Activated naive CD8-positive, alpha-beta T cell treated with anti-CD3 and anti-CD28 coated beads, Interleukin-2, amount 10 ng/mL, durations not matched to agents 7 days and 5 days (primary cell): ENCODE data around the gene TRIO. TPM values are rescaled to one million over a fixed set of nuclear protein-coding genes. Genes with fewer than 3 reads are reported as not detected.
A peak's percentile ranks its signal among the peaks of the same experiment; 100 is the strongest.
"Not testable (repeated sequence)": the region's sequence is repeated elsewhere in the genome, so short reads cannot be mapped to it uniquely, and the experiment has no call there.

ENCODE experiments used
- ATAC-seq: fragments of 150-1000 bp; cut with Tn5 transposase; one replicate; pipeline ENCODE4 v1.10.0; 2021; ENCODE audit warnings: low read depth, moderate library complexity
- POLR2A ChIA-PET: fragments of 350-600 bp; sonication (Branson Sonifier 250); formaldehyde crosslinking; loops from one replicate; lab custom pipeline; 2021; ENCODE audit warnings: antibody characterized with exemption; lab: Charles Lee
- DNase-seq: peaks from one replicate; pipeline ENCODE4 v3.0.0; 2021
- H3K27ac Mint-ChIP-seq: one replicate; pipeline ENCODE4 v1.8.0; 2022; ENCODE audit warnings: mild to moderate bottlenecking, mixed read lengths
- H3K27me3 Mint-ChIP-seq: one replicate; pipeline ENCODE4 v1.8.0; 2022; ENCODE audit warnings: mild to moderate bottlenecking, moderate library complexity, mixed read lengths
- H3K36me3 Mint-ChIP-seq: one replicate; pipeline ENCODE4 v1.8.0; 2021; ENCODE audit warnings: mild to moderate bottlenecking, mixed read lengths
- H3K4me1 Mint-ChIP-seq: one replicate; pipeline ENCODE4 v1.8.0; 2021; ENCODE audit warnings: mixed read lengths
- H3K4me3 Mint-ChIP-seq: one replicate; pipeline ENCODE4 v1.8.0; 2022; ENCODE audit warnings: mild to moderate bottlenecking, moderate library complexity, mixed read lengths
- H3K9me3 Mint-ChIP-seq: one replicate; pipeline ENCODE4 v1.8.0; 2021; ENCODE audit warnings: mixed read lengths
- total RNA-seq, 2 experiments: library from RNA; stranded (reverse); gene quantifications; one replicate each; pipeline ENCODE4 v1.2.3, GENCODE V29; 2021

TRIO gene
- total RNA-seq, 2 experiments from 2014 or later, result 7.7 to 7.9 TPM

DNA sequence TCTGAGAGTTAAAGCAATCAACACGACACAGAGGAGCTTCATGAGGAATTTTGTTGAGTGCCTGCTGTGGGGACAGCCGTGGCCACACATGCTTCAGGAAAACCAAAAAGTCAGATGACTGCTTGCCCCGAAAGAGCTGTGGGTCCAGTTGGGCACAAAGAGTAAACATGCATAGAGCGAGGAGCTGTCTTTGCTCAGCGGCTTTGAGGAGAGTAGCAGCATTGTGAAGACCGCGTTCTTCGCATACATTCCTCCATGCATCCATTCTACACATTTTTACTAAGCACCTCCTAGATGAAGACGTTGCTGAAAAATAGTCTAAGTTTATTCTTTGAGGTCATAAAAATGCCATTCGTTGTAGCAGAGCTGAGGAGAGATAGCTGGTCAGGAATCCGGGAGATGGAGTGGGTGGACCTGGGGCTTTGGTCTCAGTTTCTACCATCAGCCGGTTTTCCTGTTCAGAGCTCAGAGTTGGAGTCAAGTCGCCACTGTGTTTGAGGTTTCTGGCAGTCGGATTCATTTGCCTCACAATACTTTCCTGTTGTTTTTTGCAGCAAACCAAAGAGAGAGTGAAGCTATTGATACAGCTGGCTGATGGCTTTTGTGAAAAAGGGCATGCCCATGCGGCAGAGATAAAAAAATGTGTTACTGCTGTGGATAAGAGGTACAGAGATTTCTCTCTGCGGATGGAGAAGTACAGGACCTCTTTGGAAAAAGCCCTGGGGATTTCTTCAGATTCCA, 243.9 kb downstream of the TRIO start:
- H3K9me3 Mint-ChIP-seq, result no peaks in the 10 kb centered on the region
- no peak for ATAC-seq
- POLR2A ChIA-PET, result interaction anchor here (0.7 to 1.3 kb wide), 2 partner anchors 195 to 204 kb away, joined by 3 read pairs; no protein-coding TSS in a partner anchor
- H3K27ac Mint-ChIP-seq, result no peak overlapping the region
- no peak for DNase-seq
- no peak overlapping the region for H3K4me3 Mint-ChIP-seq
- no peaks in the 10 kb centered on the region for H3K27me3 Mint-ChIP-seq
- peaks cover 7% of the 10 kb centered on the region for H3K36me3 Mint-ChIP-seq
- H3K4me1 Mint-ChIP-seq, result peaks cover 16% of the 10 kb centered on the region

DNA sequence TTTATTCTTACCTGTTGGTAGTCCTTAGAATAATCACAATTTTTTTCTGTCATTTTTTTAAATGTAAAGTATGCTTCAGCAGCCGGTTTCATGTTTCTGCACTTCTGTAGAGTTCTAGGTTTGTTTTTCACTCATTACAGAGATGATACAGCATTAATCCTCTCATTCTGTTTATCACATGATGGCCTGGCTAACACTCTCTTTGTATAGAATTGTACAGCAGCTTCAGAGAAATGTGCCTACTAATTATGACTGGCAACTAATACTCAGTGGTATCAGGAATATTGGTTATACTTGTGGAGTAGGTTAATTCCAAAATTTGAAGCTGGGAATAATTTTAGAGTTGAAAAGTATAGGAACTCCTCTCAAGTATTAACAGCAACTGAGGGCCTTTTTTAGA, 245.6 kb downstream of the TRIO start:
- H3K4me1 Mint-ChIP-seq, result peaks cover 19% of the 10 kb centered on the region
- H3K27ac Mint-ChIP-seq, result no peak overlapping the region
- no peak overlapping the region for H3K4me3 Mint-ChIP-seq
- no peaks in the 10 kb centered on the region for H3K27me3 Mint-ChIP-seq
- DNase-seq, result no peak
- ATAC-seq, result no peak
- no peaks in the 10 kb centered on the region for H3K9me3 Mint-ChIP-seq
- POLR2A ChIA-PET, result no interaction called here
- H3K36me3 Mint-ChIP-seq, result peaks cover 10% of the 10 kb centered on the region

DNA sequence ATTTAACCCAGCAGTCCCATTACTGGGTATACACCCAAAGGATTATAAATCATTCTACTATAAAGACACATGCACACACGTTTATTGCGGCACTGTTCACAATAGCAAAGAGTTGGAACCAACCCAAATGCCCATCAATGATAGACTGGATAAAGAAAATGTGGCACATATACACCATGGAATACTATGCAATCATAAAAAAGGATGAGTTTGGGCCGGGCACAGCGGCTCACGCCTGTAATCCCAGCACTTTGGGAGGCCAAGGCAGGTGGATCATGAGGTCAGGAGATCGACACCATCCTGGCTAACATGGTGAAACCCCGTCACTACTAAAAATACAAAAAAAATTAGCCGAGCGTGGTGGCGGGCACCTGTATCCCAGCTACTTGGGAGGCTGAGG, 249.4 kb downstream of the TRIO start:
- H3K9me3 Mint-ChIP-seq, DNase-seq, H3K27me3 Mint-ChIP-seq, H3K27ac Mint-ChIP-seq, H3K4me3 Mint-ChIP-seq, ATAC-seq, POLR2A ChIA-PET, H3K4me1 Mint-ChIP-seq: not testable (repeated sequence)
- peaks cover 10% of the 10 kb centered on the region for H3K36me3 Mint-ChIP-seq

GRCh38 chr5:14394365-14394764, 251.2 kb downstream of the TRIO start:
- DNase-seq (no peak), ATAC-seq (no peak)
- peaks cover 10% of the 10 kb centered on the region for H3K36me3 Mint-ChIP-seq
- peaks cover 16% of the 10 kb centered on the region for H3K4me1 Mint-ChIP-seq
- H3K9me3 Mint-ChIP-seq, result no peaks in the 10 kb centered on the region
- no peak overlapping the region for H3K27ac Mint-ChIP-seq
- H3K27me3 Mint-ChIP-seq, result no peaks in the 10 kb centered on the region
- POLR2A ChIA-PET, result no interaction called here
- no peak overlapping the region for H3K4me3 Mint-ChIP-seq

DNA sequence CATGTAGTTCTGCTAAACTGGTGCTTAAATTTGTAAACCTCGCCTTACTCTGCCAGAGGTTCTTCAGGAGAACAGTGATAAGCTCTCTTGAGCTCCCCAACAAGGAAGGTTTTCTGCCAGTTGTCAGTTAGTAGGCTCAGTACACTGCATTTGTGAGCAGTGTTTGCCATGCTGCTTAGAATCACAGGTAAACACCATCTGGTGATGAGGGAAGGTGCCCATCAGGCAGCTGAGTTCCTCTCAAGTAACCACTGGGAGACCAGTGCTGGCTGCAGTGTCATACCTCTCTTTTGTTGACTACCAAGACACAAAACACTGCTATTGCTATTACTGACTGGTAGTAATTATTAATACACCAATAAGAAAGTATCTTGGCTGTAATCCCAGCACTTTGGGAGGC, 252.3 kb downstream of the TRIO start:
- Mint-ChIP-seq H3K27ac (no peak overlapping the region), H3K27me3 (no peaks in the 10 kb centered on the region), H3K4me1 (peaks cover 25% of the 10 kb centered on the region), H3K9me3 (no peaks in the 10 kb centered on the region), H3K36me3 (peaks cover 10% of the 10 kb centered on the region), H3K4me3 (no peak overlapping the region)
- no peak for DNase-seq
- POLR2A ChIA-PET, result interaction anchor here (1.1 kb wide), 1 partner anchor 28 kb away, joined by 3 read pairs; no protein-coding TSS in a partner anchor
- no peak for ATAC-seq

DNA sequence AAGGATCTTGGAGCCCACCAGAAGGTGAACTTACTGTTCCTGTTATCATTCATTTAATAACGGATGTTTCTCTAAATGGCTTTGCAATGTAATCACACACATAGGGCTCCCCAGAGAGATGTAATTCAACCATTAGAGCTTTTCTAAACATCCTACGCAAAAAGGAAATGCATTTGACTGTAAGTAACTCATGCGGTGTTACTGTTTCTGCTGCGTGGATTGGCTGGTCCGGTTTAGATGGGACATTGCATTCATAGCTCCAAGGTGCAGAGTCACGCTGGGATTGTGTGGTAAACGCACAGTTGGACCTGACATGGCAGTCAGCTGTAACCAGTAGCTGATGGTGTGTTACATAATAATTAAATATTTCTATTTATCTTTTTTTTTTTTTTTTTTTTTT, 252.9 kb downstream of the TRIO start:
- ATAC-seq (no peak), DNase-seq (no peak)
- Mint-ChIP-seq H3K27ac (no peak overlapping the region), H3K36me3 (peaks cover 9% of the 10 kb centered on the region), H3K27me3 (no peaks in the 10 kb centered on the region), H3K4me3 (no peak overlapping the region), H3K9me3 (no peaks in the 10 kb centered on the region), H3K4me1 (peaks cover 31% of the 10 kb centered on the region)
- POLR2A ChIA-PET, result interaction anchor here (0.7 to 1.1 kb wide), 2 partner anchors 29 to 114 kb away, joined by 3 to 5 read pairs; no protein-coding TSS in a partner anchor

DNA sequence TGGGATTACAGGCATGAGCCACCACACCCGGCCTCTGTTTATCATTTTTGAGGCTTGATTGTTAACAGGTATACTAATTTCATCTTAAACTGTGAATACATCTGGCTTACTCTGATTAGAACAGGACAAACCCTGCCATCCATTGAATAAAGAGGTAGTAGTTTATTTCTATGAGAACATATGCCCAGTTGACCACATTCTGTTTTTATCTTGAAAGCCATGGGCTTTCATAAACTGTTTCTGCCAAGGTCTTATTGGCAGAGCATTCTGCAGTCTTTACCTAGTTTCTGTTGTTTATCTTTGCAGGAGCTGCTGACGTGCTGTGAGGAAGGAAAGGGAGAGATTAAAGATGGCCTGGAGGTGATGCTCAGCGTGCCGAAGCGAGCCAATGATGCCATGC, 253.6 kb downstream of the TRIO start:
- Mint-ChIP-seq H3K9me3 (no peaks in the 10 kb centered on the region), H3K4me3 (no peak overlapping the region), H3K36me3 (peaks cover 7% of the 10 kb centered on the region), H3K27ac (no peak overlapping the region), H3K4me1 (peaks cover 38% of the 10 kb centered on the region), H3K27me3 (no peaks in the 10 kb centered on the region)
- DNase-seq (no peak), ATAC-seq (no peak)
- POLR2A ChIA-PET, result interaction anchor here (1.1 to 1.8 kb wide), 2 partner anchors 29 to 31 kb away, joined by 3 to 6 read pairs; no protein-coding TSS in a partner anchor

DNA sequence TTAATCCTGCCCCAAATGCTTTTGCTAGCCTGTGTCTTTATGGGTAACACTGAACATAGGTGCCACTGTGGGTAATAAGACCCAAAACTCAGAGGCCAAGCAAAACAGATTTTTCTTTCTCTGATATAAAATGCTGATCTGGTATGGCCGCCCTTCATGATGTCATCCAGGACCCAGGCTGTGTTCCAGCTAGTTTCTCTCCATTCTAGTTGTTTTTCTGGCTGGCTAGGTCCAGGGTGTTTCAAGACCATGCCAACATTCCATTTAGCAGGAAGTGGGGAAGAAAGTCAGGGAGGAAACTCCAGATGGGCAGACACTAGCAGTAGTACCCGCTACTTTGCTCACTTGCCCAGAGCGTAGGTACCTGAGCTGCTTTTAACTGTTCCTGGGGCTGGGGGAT, 254.6 kb downstream of the TRIO start:
- peaks cover 7% of the 10 kb centered on the region for H3K36me3 Mint-ChIP-seq
- DNase-seq, result no peak
- H3K9me3 Mint-ChIP-seq, result peaks cover 7% of the 10 kb centered on the region
- H3K27ac Mint-ChIP-seq, result peak overlapping the region; percentile 47
- H3K27me3 Mint-ChIP-seq, result no peaks in the 10 kb centered on the region
- H3K4me3 Mint-ChIP-seq, result no peak overlapping the region
- H3K4me1 Mint-ChIP-seq, result peaks cover 45% of the 10 kb centered on the region
- POLR2A ChIA-PET, result interaction anchor here (1.0 to 1.8 kb wide), 3 partner anchors 16 to 251 kb away, joined by 3 to 6 read pairs (median 4); no protein-coding TSS in a partner anchor
- no peak for ATAC-seq

GRCh38 chr5:14399054-14399692, 256.0 kb downstream of the TRIO start:
- H3K27me3 Mint-ChIP-seq, result no peaks in the 10 kb centered on the region
- no peak for DNase-seq
- no peak overlapping the region for H3K4me3 Mint-ChIP-seq
- H3K4me1 Mint-ChIP-seq, result peaks cover 46% of the 10 kb centered on the region
- peaks cover 11% of the 10 kb centered on the region for H3K9me3 Mint-ChIP-seq
- H3K36me3 Mint-ChIP-seq, result peaks cover 13% of the 10 kb centered on the region
- POLR2A ChIA-PET, result interaction anchor here (1.0 to 2.0 kb wide), 3 partner anchors 14 to 183 kb away, joined by 3 to 13 read pairs (median 4); partner anchors contain the start of gene OTULINL
- H3K27ac Mint-ChIP-seq, result no peak overlapping the region
- ATAC-seq, result peak; percentile 61

- Mint-ChIP-seq H3K36me3 (peaks cover 13% of the 10 kb centered on the region), H3K9me3 (peaks cover 11% of the 10 kb centered on the region), H3K27ac (no peak overlapping the region), H3K4me3 (no peak overlapping the region), H3K27me3 (peaks cover 3% of the 10 kb centered on the region), H3K4me1 (peaks cover 53% of the 10 kb centered on the region)
- POLR2A ChIA-PET, result interaction anchor here (0.8 to 2.0 kb wide), 3 partner anchors 13 to 193 kb away, joined by 3 to 13 read pairs (median 5); partner anchors contain the start of gene OTULINL
- DNase-seq (no peak), ATAC-seq (no peak)
Measured at GRCh38 chr5:14400085-14400484, 256.9 kb downstream of the TRIO start.

- H3K27ac Mint-ChIP-seq, result no peak overlapping the region
- POLR2A ChIA-PET, result interaction anchor here (0.8 to 2.0 kb wide), 2 partner anchors 181 to 193 kb away, joined by 5 to 13 read pairs; partner anchors contain the start of gene OTULINL
- peaks cover 11% of the 10 kb centered on the region for H3K9me3 Mint-ChIP-seq
- peaks cover 53% of the 10 kb centered on the region for H3K4me1 Mint-ChIP-seq
- H3K36me3 Mint-ChIP-seq, result peaks cover 13% of the 10 kb centered on the region
- H3K27me3 Mint-ChIP-seq, result peaks cover 3% of the 10 kb centered on the region
- no peak overlapping the region for H3K4me3 Mint-ChIP-seq
- ATAC-seq (no peak), DNase-seq (no peak)
Measured at GRCh38 chr5:14400611-14401010, 257.5 kb downstream of the TRIO start.

- Mint-ChIP-seq H3K36me3 (peaks cover 13% of the 10 kb centered on the region), H3K27ac (no peak overlapping the region), H3K27me3 (peaks cover 3% of the 10 kb centered on the region), H3K4me1 (peaks cover 53% of the 10 kb centered on the region), H3K9me3 (peaks cover 11% of the 10 kb centered on the region), H3K4me3 (no peak overlapping the region)
- POLR2A ChIA-PET, result no interaction called here
- no peak for DNase-seq
- no peak for ATAC-seq
Measured at GRCh38 chr5:14401639-14402038, 258.5 kb downstream of the TRIO start.

GRCh38 chr5:14402424-14402823, 259.3 kb downstream of the TRIO start:
- Mint-ChIP-seq H3K4me3 (peak overlapping the region; percentile 40), H3K27ac (peak overlapping the region; percentile 74), H3K36me3 (peaks cover 13% of the 10 kb centered on the region), H3K9me3 (peaks cover 11% of the 10 kb centered on the region), H3K4me1 (peaks cover 53% of the 10 kb centered on the region), H3K27me3 (peaks cover 3% of the 10 kb centered on the region)
- ATAC-seq (no peak), DNase-seq (no peak)
- POLR2A ChIA-PET, result no interaction called here
